GM21423 (cell line): ENCODE results near the gene FAM168A.

ENCODE experiments used
- ATAC-seq: cut with Tn5 transposase; IDR thresholded peaks from one replicate; pipeline ENCODE4 v1.9.1; 2021; ENCODE audit warnings: mild to moderate bottlenecking, moderate library complexity; ENCODE audit not compliant: unreplicated experiment

Gene FAM168A

DNA sequence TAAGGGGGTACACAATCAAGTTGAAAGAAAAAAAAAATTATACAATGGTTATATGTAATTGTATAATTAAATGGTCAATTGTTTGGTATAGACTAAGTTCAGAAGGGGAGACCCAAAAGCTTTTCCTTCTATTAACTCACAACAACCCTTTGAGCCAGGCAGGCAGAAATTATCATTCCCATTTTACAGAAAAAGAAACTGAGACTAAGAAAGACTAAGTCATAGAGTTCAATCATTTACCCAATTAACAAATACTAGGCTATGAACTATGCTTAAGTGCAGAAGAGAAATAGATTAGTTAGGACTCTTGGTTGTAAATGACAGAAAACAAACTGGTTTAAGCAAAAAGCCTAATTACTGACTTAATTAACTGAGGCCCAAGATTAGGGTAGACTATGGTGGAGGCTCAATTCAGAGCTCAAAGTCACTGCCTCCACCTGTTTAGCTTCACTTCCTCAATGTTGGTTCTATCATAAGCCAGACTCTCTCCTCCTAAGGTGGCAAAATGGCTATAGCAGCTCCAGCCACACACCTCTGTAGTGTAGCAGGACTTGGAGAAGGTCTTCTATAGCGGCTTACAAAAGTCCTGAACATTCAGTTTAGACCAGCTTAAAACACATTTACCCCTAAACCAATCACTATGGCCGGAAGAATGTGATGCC lies 34.2 kb downstream of the FAM168A start:
- no peak for ATAC-seq

DNA sequence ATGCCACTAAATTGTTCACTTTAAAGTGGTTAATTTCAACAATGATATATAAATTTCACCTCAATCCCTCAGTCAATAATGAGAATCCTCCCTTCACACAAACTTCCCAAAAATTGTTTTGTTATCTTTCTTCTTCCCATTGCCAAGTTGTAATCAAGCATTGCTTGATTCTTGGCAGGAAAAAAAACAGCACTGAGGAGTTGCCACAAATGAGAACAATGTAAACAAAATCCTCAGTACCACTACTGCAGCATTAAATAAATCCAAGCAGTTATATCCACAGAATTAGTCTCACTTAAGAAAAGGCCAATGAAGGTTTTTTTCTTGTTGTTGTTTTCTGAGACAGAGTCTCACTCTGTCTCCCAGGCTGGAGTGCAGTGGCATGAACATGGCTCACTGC lies 38.2 kb downstream of the FAM168A start:
- no peak for ATAC-seq

DNA sequence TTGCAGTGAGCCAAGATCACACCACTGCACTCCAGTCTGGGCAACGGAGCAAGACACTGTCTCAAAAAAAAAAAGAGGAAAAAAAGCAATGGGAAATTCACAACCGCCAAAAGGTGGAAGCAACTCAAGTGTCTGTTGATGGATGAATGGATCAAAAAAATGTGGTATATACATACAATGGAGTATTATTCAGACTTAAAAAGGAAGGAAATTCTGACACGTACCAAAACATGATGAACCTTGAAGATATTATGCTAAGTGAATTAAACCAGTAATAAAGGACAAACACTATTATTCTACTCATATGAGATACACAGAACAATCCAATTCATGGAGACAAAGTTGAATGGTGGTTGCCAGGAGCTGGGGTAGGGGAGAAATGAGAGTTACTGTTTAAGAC lies 40.9 kb downstream of the FAM168A start:
- no peak for ATAC-seq

DNA sequence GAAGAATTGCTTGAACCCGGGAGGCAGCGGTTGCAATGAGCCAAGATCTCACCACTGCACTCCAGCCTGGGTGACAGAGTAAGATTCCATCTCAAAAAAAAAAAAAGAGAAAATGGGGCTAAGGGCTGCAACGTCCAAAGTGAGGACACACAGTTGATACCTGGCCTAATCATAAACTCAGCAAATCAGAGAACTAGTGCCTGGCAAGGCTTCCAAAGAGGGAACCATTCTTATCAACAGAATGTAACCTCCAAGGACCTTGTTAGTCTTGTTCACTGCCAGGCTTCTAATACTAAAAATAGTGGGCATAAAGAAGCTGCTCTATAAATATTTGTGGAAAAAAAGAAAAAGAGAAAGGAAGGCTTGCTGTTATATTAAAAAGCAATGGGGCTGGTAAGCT lies 42.3 kb downstream of the FAM168A start:
- ATAC-seq, result no peak

DNA sequence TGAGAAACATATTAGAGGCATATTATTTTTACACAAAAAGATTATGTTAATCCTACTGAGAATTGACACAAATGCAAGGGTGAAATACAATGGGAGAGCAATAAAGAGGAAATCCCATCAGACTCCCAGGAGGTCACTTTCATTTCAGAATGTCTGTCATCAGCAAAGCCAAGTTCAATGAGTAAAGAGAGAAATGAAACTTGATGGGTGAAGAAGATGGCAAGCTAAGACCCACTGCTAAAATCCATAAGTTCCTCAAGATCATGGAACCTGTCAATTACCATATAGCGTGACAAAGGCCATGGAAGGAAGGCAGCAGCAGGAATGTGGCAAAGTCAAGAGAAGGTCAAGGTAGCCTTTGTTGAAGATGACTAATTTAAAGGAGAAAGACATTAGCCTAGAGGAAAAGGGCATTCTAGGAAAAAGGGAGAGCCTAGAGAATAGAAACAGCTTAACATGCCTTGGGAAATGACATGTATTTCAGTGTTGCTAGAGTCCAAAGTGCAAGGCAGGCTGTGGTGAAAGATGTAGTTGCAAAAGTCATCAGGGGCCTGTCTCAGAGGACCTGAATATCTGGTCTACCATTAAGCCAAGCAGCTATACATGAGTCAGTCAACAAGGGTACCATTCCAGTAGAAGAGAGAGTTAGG lies 43.1 kb downstream of the FAM168A start:
- no peak for ATAC-seq

DNA sequence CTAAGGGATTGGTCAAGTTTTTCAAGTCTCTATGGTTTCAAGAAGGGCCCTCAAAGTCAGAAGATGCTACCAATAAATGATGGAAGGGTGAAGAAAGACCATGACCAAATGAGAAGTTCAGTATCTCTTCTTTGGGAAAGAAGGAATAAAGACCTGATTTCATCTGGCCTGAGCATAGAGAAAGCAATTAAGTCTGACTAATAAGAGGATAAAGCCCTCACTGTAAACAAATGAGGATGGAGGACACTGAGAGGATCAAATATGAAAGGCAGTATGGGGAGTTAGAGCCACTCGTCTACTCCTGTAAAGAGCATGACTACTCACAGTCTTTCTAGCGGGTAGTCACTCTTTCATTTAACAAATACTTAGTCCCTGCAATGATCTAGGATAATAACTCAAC lies 44.6 kb downstream of the FAM168A start:
- ATAC-seq, result no peak

DNA sequence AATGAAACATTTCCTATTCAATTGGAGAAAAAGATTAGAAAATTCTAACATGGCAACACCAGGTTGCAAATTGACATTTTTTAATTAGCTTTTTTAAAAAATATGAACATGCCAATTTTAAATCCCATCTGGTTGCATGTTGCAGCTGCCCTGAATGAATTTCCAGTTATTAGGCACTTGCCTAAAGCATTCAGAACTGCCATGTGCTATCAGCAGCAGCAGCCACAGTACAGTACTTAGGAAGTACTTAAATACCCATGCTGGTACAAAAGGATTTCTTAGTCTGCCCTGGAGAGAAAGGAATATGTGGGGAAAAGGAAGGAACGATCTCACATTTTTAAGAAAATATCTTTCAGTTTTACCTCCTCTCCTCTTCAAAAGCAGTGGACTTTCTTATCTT lies 46.2 kb downstream of the FAM168A start:
- no peak for ATAC-seq

DNA sequence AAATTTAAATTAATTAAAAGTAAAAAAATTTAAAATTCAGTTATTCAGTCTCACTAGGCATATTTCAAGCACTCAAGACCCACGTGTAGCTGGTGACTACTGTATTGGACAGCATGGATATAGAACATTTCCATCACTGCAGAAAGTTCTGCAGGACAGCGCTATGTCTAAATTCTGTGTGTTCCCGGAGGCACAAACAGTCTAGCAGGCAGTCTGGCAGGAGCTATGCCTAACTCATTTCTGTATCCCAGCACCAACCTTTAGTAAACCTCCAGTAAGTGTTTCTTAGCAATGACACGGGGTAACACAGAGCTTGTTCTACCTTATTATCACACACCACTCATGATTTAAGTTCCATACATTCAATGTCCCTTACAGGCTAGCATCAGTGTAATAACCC lies 48.5 kb downstream of the FAM168A start:
- no peak for ATAC-seq

DNA sequence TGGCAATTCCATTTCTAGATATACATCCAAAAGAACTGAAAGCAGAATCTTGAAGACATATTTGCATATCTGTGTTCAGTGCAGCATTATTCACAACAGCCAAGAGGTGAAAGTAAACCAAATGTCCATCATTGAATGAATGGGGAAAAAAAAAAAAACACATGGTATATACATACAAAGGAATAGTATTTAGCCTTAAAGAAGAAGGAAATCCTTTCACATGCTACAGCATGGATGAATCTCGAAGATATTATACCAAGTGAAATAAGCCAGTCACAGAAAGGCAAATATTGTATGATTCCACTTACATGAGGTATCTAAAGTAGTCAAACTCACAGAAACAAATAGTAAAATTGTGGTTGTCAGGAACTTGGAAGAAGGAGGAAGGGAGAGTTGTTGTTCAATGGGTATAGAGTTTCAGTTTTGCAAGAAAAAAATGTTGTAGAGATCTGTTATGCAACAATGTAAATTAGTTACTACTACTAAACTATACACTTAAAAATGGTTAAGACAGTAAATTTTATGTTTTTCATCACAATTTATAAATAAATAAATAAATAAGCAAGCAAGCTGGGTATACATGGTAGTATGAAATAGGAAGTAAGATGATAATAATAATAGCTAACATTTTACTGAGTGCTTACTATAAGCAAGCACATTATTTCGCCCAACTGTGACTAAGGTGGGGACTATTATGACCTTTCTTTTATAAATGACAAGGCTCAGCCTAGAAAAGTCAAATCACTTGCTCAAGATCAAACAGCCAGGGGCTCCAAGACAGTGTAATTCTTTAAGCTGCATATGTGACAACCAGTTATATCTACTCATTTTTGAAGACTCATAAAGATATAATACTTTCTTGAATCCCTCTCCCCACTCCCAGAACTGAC lies 50.0 kb downstream of the FAM168A start:
- ATAC-seq, result no peak

DNA sequence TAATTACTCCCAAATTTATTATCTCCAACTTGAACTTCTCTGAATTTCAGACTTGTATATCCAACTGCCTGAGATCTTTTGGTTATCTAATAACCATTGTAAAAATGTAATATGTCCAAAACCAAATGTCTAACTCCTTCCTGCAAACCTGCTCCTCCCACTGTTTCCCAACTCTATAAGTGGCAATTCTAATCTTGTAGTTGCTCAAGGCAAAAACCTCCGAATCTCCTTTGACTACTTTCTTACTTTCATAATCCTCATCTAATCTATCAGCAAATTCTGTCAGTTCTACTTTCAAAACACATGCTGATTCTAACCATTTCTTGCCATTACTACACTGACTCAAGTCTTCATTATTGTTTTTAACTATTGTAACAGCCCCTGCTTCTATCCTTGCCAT lies 55.7 kb downstream of the FAM168A start:
- no peak for ATAC-seq

DNA sequence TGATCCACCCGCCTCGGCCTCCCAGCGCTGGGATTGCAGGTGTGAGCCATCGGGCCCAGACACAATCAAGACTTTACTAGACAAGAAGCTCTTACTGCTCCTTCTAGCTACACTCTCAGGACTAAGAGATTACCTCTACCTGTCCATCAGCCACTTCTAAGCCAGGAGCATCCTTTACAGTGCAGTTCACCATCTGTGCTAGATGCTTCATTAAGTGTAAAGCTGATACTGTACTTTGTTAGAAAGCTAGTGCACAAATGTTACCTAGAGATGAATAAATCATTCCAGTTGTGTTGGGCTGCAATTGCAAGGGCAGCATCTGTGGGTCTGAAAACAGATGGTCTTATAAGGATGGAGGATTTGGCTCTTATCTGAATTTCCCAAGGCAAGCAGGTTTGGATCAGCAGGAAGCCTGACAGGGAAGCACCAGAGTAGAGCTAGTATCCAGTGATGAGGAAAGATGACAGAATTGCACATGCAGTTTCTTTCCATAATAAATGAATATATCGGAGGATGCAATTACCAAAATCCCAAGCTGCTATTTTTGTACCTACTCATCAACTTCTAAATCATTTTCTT lies 58.3 kb downstream of the FAM168A start:
- ATAC-seq, result no peak

DNA sequence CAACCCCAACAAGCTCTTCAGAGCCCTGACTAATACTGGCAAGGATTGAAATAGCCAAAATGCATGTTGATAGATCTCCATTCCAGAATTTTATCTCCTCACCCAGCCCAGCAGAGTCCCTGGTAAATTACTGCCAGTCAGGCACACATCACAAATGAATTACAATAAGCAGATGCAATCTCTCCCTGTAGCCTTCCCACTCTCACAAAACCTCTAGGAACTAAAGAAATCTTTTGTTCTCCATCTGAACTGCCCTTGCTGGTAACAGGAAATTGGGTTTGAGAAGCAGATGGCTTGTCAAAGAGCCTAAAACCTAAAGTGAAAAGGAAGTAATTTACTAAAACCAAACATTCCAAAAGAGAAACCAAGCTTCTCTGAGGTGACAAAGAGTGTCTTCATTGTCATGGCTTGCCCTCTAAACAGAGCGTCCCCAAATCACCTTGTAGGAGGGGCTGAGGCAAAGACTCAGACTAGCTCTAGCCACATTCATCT lies 59.5 kb downstream of the FAM168A start:
- ATAC-seq, result peak; percentile 51

DNA sequence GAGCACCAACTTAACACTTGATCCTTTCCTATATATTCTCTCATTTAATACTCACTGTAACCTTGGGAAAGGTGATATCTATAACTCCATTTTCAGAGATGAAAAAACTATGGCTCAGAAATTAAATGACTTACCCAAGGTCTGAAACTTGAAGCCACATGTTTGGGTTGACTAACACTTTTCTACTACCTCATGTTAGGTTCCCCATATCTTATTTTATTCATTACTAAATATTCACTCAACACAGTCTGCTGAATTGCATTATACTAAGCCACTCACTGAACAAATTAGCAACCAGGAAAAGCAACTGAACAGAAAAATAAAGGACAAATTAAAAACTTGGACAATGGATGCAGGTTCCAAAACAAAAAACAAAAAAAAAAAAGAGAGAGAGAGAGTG lies 59.9 kb downstream of the FAM168A start:
- no peak for ATAC-seq

DNA sequence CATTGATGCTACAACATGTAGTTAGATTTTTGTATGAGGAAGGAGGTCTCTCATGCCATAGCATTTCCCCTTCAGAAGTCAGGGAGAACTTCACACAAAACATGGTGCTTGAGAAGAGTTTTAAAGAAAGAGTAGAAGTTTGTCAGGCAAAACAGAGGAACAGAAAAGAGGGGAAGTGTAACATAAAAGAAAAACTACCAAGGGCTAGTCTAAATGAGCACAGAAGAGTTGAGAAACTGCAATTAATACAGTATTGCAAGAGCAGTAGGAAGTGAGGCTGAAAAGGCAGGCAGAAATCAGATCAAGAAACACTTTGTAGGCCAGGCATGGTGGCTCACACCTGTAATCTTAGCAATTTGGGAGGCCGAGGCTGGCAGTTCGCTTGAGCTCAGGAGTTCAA lies 61.0 kb downstream of the FAM168A start:
- no peak for ATAC-seq

DNA sequence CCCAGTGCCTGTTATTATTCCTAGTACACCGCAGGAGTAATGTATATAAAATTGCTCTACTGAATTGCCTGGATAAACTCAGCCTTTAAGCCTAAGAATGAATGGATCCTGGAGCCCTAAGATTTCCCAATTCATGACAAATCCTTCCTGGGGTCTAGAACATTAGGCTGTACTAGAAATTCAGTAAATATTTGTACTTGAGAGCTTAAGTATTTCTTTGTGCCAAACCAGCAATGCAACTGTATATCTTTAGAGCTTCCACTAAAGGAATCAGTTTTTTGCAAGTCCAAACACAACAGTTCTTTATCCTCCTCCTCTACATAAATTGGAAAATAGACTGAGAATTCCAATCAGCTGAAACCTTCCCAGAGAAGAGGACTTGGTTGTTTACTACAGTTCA lies 65.6 kb downstream of the FAM168A start:
- no peak for ATAC-seq

DNA sequence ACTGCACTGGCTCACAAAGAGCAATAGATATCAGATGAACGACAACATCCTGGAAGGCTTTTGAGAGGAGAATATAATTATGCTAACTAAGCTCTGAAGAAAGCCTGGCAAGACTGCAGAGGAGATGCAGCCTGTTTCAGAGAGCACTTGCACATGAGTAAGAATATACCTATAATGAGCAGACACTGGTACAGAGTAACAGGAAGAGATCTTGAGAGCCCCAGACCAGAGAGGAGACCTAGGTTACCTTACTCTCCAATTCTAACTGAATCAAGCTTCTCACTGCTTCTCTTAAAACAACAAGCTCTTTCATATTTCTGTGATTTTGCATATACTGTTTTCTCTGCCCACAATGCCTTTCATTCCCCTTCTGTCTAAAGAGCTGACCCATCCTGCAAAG lies 66.5 kb downstream of the FAM168A start:
- ATAC-seq, result no peak

DNA sequence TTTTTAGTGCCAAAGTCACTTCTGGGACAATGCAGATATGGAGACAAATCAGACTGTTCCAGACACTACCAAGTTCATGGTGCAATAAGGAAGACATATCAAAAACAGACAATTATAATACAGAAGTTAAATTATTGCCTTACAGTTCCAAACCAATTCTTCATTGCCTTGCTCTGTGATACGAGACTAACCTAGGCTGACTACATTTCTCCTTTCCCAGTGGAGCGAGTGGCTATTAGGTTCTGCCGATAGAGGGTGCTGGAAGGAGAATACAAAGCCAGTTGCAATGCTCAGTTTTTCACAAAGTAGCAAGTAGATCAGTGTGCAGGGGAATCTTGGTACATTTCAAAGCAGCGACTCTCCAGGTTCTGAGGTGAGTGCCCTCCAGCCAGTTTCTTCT lies 67.8 kb downstream of the FAM168A start:
- ATAC-seq, result no peak

DNA sequence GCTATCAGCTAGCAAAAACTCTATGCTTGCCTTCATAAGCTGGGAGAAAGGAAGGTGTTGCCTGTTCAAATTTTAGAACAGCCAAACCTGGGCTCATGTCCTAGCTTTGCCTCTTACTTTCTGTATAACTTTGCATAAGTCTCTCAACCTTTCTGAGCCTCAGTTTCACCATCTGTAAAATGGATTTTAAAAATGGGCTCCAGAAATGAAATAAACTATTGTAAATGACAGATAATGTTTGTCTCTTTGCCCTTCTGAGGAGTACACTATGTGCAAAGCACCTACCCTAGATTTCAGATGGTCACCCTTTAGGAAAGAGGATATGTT lies 68.7 kb downstream of the FAM168A start:
- ATAC-seq, result no peak

DNA sequence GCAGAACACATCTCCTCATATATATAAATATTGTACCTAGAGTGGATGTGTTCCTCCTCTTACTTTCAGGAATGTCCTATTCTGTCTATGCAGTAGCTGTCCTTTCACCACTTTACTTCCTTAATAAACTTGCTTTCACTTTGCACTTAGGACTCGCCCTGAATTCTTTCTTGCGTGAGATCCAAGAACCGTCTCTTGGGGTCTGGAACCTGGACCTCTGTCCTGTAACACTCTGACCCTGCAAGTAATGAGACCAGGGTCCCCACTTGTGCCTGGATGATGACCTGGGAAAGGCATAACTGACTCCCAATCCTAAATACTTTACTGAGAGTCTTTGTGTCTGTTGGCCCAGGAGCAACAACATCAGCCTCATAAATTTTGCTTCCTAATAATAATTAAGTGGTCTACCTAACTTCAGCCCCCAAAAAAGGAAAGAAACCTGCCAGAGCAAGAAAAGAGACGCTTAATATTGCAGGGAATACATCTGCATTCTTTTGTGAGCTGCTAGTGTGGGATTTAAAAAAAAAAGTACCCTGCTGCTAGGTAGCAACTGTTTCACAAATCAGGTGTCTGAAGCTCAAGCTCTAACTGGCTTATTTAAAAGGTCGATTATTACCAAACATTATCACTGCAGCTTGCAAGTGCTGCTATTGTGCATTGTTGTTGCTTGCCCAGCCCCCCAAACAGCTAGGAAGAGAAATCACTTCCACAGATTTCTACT lies 69.3 kb downstream of the FAM168A start:
- no peak for ATAC-seq

DNA sequence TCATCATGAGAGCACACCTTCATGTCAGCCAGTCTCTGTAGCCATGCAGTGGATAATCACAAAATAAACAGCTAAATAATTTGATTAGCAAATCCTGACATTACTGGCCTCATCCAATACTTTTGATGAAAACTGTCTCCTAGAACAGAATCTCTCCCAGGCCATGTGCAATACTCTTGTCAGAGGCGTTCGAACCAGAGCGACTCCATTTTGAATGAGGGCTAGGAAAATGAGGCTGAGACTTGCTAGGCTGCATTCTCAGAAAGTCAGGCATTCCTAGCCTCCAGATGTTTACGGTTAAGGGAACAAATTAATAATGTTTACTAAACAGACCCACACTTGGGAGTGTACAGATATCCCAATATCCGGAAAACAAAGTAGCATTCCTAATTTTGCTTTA lies 69.9 kb downstream of the FAM168A start:
- ATAC-seq, result no peak

DNA sequence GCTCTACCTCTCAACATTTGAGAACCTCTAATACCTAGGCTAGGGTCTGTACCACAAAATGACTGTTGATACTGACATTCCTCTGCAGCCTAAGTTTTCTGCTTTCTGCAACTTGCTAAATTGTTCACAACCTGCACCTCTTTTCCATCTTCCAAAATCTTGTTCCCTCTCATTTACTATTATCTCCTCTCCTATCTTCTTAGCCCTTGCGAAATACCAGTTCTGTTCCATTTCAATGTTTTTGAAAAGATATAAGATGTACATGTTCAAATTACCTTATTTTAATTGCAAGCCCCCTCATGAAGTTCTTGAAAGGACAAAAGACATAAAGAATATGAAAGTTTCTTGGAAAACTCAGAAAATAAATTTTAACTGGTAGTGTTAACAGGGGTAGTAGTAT lies 72.3 kb downstream of the FAM168A start:
- ATAC-seq, result no peak
